Hematopoietic multipotent progenitor cell treated with erythropoietin and hydrocortisone succinate and interleukin-3 and kit ligand, for 8 days (in vitro differentiated cells): Measurements from ENCODE around the gene RPS6KC1.
"Not testable (repeated sequence)": the region's sequence is repeated elsewhere in the genome, so short reads cannot be mapped to it uniquely, and the experiment has no call there.

Source experiments
- DNase-seq: peaks from one replicate; pipeline ENCODE4 v3.0.0-alpha.2; 2015

The RPS6KC1 gene

GRCh38 chr1:213054733-213055591, 3.9 kb downstream of the RPS6KC1 start:
- peak; percentile 73 for DNase-seq

GRCh38 chr1:213055767-213056166, 4.7 kb downstream of the RPS6KC1 start:
- DNase-seq, result no peak

- no peak for DNase-seq
These were observed 6.4 kb downstream of the RPS6KC1 start for GRCh38 chr1:213057264-213058059.

- no peak for DNase-seq
These were observed 9.8 kb downstream of the RPS6KC1 start for GRCh38 chr1:213060836-213061235.

- no peak for DNase-seq
These were observed 10.2 kb downstream of the RPS6KC1 start for GRCh38 chr1:213061263-213061662.

GRCh38 chr1:213065800-213066199, 14.8 kb downstream of the RPS6KC1 start:
- DNase-seq, result no peak

- no peak for DNase-seq
These were observed 15.3 kb downstream of the RPS6KC1 start for GRCh38 chr1:213066363-213066762.

- no peak for DNase-seq
These were observed 16.3 kb downstream of the RPS6KC1 start for GRCh38 chr1:213067352-213067751.

GRCh38 chr1:213070406-213070805, 19.4 kb downstream of the RPS6KC1 start:
- DNase-seq, result peak; percentile 77

- no peak for DNase-seq
These were observed 24.7 kb downstream of the RPS6KC1 start for GRCh38 chr1:213075725-213076124.

GRCh38 chr1:213082420-213083111, 31.5 kb downstream of the RPS6KC1 start:
- no peak for DNase-seq

GRCh38 chr1:213083112-213083445, 32.0 kb downstream of the RPS6KC1 start:
- DNase-seq, result no peak

GRCh38 chr1:213087911-213088310, 36.9 kb downstream of the RPS6KC1 start:
- no peak for DNase-seq

- no peak for DNase-seq
These were observed 39.1 kb downstream of the RPS6KC1 start for GRCh38 chr1:213089924-213090677.

GRCh38 chr1:213094446-213094845, 43.4 kb downstream of the RPS6KC1 start:
- DNase-seq, result no peak

GRCh38 chr1:213095467-213095866, 44.4 kb downstream of the RPS6KC1 start:
- DNase-seq, result no peak

- DNase-seq, result no peak
These were observed 48.8 kb downstream of the RPS6KC1 start for GRCh38 chr1:213099682-213100399.

- not testable (repeated sequence) for DNase-seq
These were observed 49.5 kb downstream of the RPS6KC1 start for GRCh38 chr1:213100565-213100964.

- DNase-seq, result no peak
These were observed 52.6 kb downstream of the RPS6KC1 start for GRCh38 chr1:213103377-213104306.

- no peak for DNase-seq
These were observed 53.6 kb downstream of the RPS6KC1 start for GRCh38 chr1:213104604-213105003.

GRCh38 chr1:213106298-213106697, 55.3 kb downstream of the RPS6KC1 start:
- no peak for DNase-seq
